ENCODE data around the gene RTL3.
"Not testable (repeated sequence)": the region's sequence is repeated elsewhere in the genome, so short reads cannot be mapped to it uniquely, and the experiment has no call there.

RTL3 gene

GRCh38 chrX:78658845-78659744 is at the start of gene RTL3:
Gene RTL3 (minus strand): TSS chrX:78659328. CDS start chrX:78658420, 908 bp downstream.
- no peak for DNase-seq

- DNase-seq = no peak
Observed at GRCh38 chrX:78708816-78709215, 49.7 kb upstream of the RTL3 start.

- DNase-seq = peak; percentile 56
Observed at GRCh38 chrX:78708262-78708661, 49.1 kb upstream of the RTL3 start.

GRCh38 chrX:78706071-78706470 is 46.9 kb upstream of the RTL3 start:
- DNase-seq = no peak

- no peak for DNase-seq
Observed at GRCh38 chrX:78693536-78693935, 34.4 kb upstream of the RTL3 start.

GRCh38 chrX:78693012-78693411 is 33.9 kb upstream of the RTL3 start:
- DNase-seq = no peak

GRCh38 chrX:78687586-78687985 is 28.5 kb upstream of the RTL3 start:
- no peak for DNase-seq

GRCh38 chrX:78673246-78673645 is 14.1 kb upstream of the RTL3 start:
- DNase-seq = no peak

GRCh38 chrX:78665342-78665741 is 6.2 kb upstream of the RTL3 start:
- no peak for DNase-seq

- no peak for DNase-seq
Observed at GRCh38 chrX:78661836-78662235, 2.7 kb upstream of the RTL3 start.

- DNase-seq = no peak
Observed at GRCh38 chrX:78659955-78660354, 827 bp upstream of the RTL3 start.

- DNase-seq = no peak
Observed at GRCh38 chrX:78658414-78658813, 714 bp downstream of the RTL3 start.

- DNase-seq = no peak
Observed at GRCh38 chrX:78655642-78656041, 3.5 kb downstream of the RTL3 start.

GRCh38 chrX:78653118-78653822 is 5.9 kb downstream of the RTL3 start:
- peak; percentile 58 for DNase-seq

- no peak for DNase-seq
Observed at GRCh38 chrX:78650906-78651437, 8.2 kb downstream of the RTL3 start.

GRCh38 chrX:78643874-78644273 is 15.3 kb downstream of the RTL3 start:
- no peak for DNase-seq

GRCh38 chrX:78643096-78643495 is 16.0 kb downstream of the RTL3 start:
- DNase-seq = peak; percentile 83

- not testable (repeated sequence) for DNase-seq
Observed at GRCh38 chrX:78636096-78636495, 23.0 kb downstream of the RTL3 start.

- no peak for DNase-seq
Observed at GRCh38 chrX:78624962-78625909, 33.9 kb downstream of the RTL3 start.

- no peak for DNase-seq
Observed at GRCh38 chrX:78624426-78624825, 34.7 kb downstream of the RTL3 start.

- no peak for DNase-seq
Observed at GRCh38 chrX:78622831-78623230, 36.3 kb downstream of the RTL3 start.

GRCh38 chrX:78619834-78620233 is 39.3 kb downstream of the RTL3 start:
- DNase-seq = no peak

GRCh38 chrX:78618987-78619386 is 40.1 kb downstream of the RTL3 start:
- no peak for DNase-seq

Measured in islet precursor cell (in vitro differentiated cells).